A549 (cell line): Measurements from ENCODE around the gene SRPK2. TPM values are rescaled to one million over a fixed set of nuclear protein-coding genes. Genes with fewer than 3 reads are reported as not detected.
"Not testable (repeated sequence)": the region's sequence is repeated elsewhere in the genome, so short reads cannot be mapped to it uniquely, and the experiment has no call there.

Experiments used
- ATAC-seq, 2 experiments: fragments of 200-7000 bp in 1 of 2; fragments of >200 bp in 1 of 2; cut with Nextera tagmentation in 1 of 2; cut with Tn5 transposase in 1 of 2; 3 replicates each; pipeline versions ENCODE4 v1.8.0 to v1.9.1; 2018 to 2020; ENCODE audit warnings: mild to moderate bottlenecking in 1 of 2, moderate library complexity in 1 of 2
- CTCF ChIA-PET: fragments of 300-600 bp; sonication (Branson Sonifier 250); formaldehyde crosslinking; extraction: SDS; loops from one replicate; lab custom pipeline; 2021; ENCODE audit warnings: antibody characterized with exemption, inconsistent platforms; lab: Yijun Ruan, JAX
- POLR2A ChIA-PET: fragments of 350-600 bp; formaldehyde crosslinking; extraction: SDS; loops from one replicate; lab custom pipeline; 2021; ENCODE audit warnings: antibody characterized with exemption, inconsistent platforms; lab: Yijun Ruan, JAX
- DNase-seq, 2 experiments: peaks; one replicate each; pipeline versions ENCODE4 v3.0.0 to v3.0.0-alpha.2; 2011 to 2016; ENCODE audit warnings: low read depth in 1 of 2, low spot score in 1 of 2
- FAIRE-seq: peaks from 2 replicates; lab custom pipeline; 2011; peaks lifted over from hg19 to GRCh38; lab: Jason Lieb, UNC
- H3K27ac ChIP-seq, 2 experiments: fragments of >200 bp; sonication (Bioruptor Twin); formaldehyde crosslinking; 3 replicates each; pipeline ENCODE4 v1.5.1; 2016 to 2017
- H3K4me1 ChIP-seq: fragments of >200 bp; sonication (Bioruptor Twin); formaldehyde crosslinking; 3 replicates; pipeline ENCODE4 v1.6.1; 2016
- H3K4me2 ChIP-seq: fragments of >200 bp; sonication (Bioruptor Twin); formaldehyde crosslinking; 3 replicates; pipeline ENCODE4 v1.6.1; 2016
- H3K4me3 ChIP-seq: fragments of >200 bp; sonication (Bioruptor Twin); formaldehyde crosslinking; 3 replicates; pipeline ENCODE4 v1.5.1; 2016
- H3K9me3 ChIP-seq: fragments of >200 bp; sonication (Bioruptor Twin); formaldehyde crosslinking; 3 replicates; pipeline ENCODE4 v1.6.1; 2016
- CBX8 ChIP-seq: fragments of 200-600 bp; sonication (generic); IDR thresholded peaks from 2 replicates; pipeline ENCODE4 v1.6.1; 2016
- CEBPB ChIP-seq, 2 experiments: fragments of >200 bp in 1 of 2; sonication (Bioruptor Twin) in 1 of 2; formaldehyde crosslinking in 1 of 2; IDR thresholded peaks; 2 replicates each; pipeline ENCODE4 v1.6.1; 2012 to 2016
- CHD4 ChIP-seq: fragments of 200-600 bp; sonication (generic); IDR thresholded peaks from 2 replicates; pipeline ENCODE4 v1.6.1; 2016; ENCODE audit warnings: antibody characterized with exemption, mild to moderate bottlenecking, borderline replicate concordance
- EHF ChIP-seq: fragments of 250-450 bp; sonication (Bioruptor Pico); IDR thresholded peaks from 2 replicates; pipeline ENCODE4 v1.5.0; 2020; ENCODE audit warnings: mild to moderate bottlenecking
- EP300 ChIP-seq, 2 experiments: fragments of >200 bp; sonication (Bioruptor Twin); formaldehyde crosslinking; IDR thresholded peaks; 2 replicates in 1 of 2; 3 replicates in 1 of 2; pipeline ENCODE4 v1.6.1; 2016 to 2017
- FOSL2 ChIP-seq, 2 experiments: fragments of 450-650 bp in 1 of 2; fragments of >200 bp in 1 of 2; sonication (Bioruptor Twin) in 1 of 2; formaldehyde crosslinking; IDR thresholded peaks; 2 replicates each; pipeline versions ENCODE4 v1.5.0 to v1.6.1; 2016 to 2020; ENCODE audit warnings: mild to moderate bottlenecking in 1 of 2, moderate library complexity in 1 of 2
- FOXS1 ChIP-seq: fragments of 250-450 bp; sonication (Bioruptor Pico); IDR thresholded peaks from 2 replicates; pipeline ENCODE4 v1.5.0; 2020; ENCODE audit warnings: mild to moderate bottlenecking, moderate library complexity
- JUN ChIP-seq, 2 experiments: fragments of >200 bp; sonication (Bioruptor Twin); formaldehyde crosslinking; IDR thresholded peaks; 2 replicates in 1 of 2; 3 replicates in 1 of 2; pipeline ENCODE4 v1.6.1; 2016 to 2017
- JUNB ChIP-seq: fragments of >200 bp; sonication (Bioruptor Twin); formaldehyde crosslinking; IDR thresholded peaks from 2 replicates; pipeline ENCODE4 v1.6.1; 2016
- MAFK ChIP-seq: fragments of 450-650 bp; IDR thresholded peaks from 2 replicates; pipeline ENCODE4 v1.6.1; 2014; ENCODE audit not compliant: partially characterized antibody
- MAZ ChIP-seq: fragments of 150-350 bp; IDR thresholded peaks from 2 replicates; pipeline ENCODE4 v1.6.1; 2014; ENCODE audit warnings: antibody characterized with exemption, low read depth, low read length, borderline replicate concordance
- NPAS2 ChIP-seq: fragments of 250-450 bp; sonication (Bioruptor Pico); IDR thresholded peaks from 2 replicates; pipeline ENCODE4 v1.8.0; 2022; ENCODE audit warnings: mild to moderate bottlenecking, moderate library complexity, borderline replicate concordance
- NR3C1 ChIP-seq: fragments of >200 bp; sonication (Bioruptor Twin); formaldehyde crosslinking; IDR thresholded peaks from 3 replicates; pipeline ENCODE4 v1.6.1; 2017
- PHF8 ChIP-seq: fragments of 200-600 bp; sonication (generic); IDR thresholded peaks from 2 replicates; pipeline ENCODE4 v1.6.1; 2016; ENCODE audit warnings: low read depth, mild to moderate bottlenecking, antibody characterized with exemption, moderate library complexity, borderline replicate concordance
- POLR2A ChIP-seq: IDR thresholded peaks from 2 replicates; pipeline ENCODE4 v1.6.1; 2012; ENCODE audit warnings: mild to moderate bottlenecking, low read length
- RAD21 ChIP-seq, 2 experiments: fragments of >200 bp in 1 of 2; sonication (Bioruptor Twin) in 1 of 2; formaldehyde crosslinking in 1 of 2; IDR thresholded peaks in 1 of 2; conservative IDR thresholded peaks in 1 of 2; 2 replicates in 1 of 2; 3 replicates in 1 of 2; pipeline ENCODE4 v1.6.1; 2012 to 2018; ENCODE audit warnings: inconsistent platforms in 1 of 2
- RCOR1 ChIP-seq: fragments of 150-350 bp; IDR thresholded peaks from 2 replicates; pipeline ENCODE4 v1.6.1; 2014; ENCODE audit warnings: antibody characterized with exemption, low read length, low read depth
- SREBF2 ChIP-seq: fragments of 450-650 bp; IDR thresholded peaks from 2 replicates; pipeline ENCODE4 v1.6.1; 2014; ENCODE audit warnings: mild to moderate bottlenecking, moderate library complexity
- ZC3H11A ChIP-seq: fragments of 450-650 bp; IDR thresholded peaks from 2 replicates; pipeline ENCODE4 v1.6.1; 2014; ENCODE audit warnings: antibody characterized with exemption, mild to moderate bottlenecking
- WGBS: methylation state at CpG from one replicate; pipeline ENCODE4 v1.1.6; 2017; ENCODE audit errors: missing lambda C conversion rate; 5-methylcytosine and 5-hydroxymethylcytosine counted together
- polyA plus RNA-seq, 4 experiments: library from polyadenylated mRNA; depleted of rRNA in 3 of 4; stranded (reverse); fragments of >200 nt; fragmentation: RNase III in 1 of 4; extraction: RNeasy Plus Mini Kit Qiagen cat#74134 plus additional on column Dnase treatment in 1 of 4; gene quantifications; 2 replicates in 3 of 4; 3 replicates in 1 of 4; pipeline ENCODE4 v1.2.3, GENCODE V29; 2011 to 2017
- TF ChIP-seq, protein P1 (sequence below): fragments of 450-650 bp; IDR thresholded peaks from 2 replicates; pipeline ENCODE4 v1.6.1; 2014; ENCODE audit warnings: antibody characterized with exemption
- TF ChIP-seq, protein P2 (sequence below): fragments of 150-350 bp; IDR thresholded peaks from 2 replicates; pipeline ENCODE4 v1.6.1; 2014; ENCODE audit warnings: low read depth, mild to moderate bottlenecking, low read length
- TF ChIP-seq, protein P3 (sequence below): IDR thresholded peaks from 2 replicates; pipeline ENCODE4 v1.6.1; 2012
- TF ChIP-seq, protein P4 (sequence below): fragments of 200-600 bp; sonication (generic); IDR thresholded peaks from 2 replicates; pipeline ENCODE4 v1.6.1; 2016; ENCODE audit warnings: antibody characterized with exemption, mild to moderate bottlenecking, moderate library complexity
- TF ChIP-seq, protein P5 (sequence below): IDR thresholded peaks from 2 replicates; pipeline ENCODE4 v1.6.1; 2012
- TF ChIP-seq, protein P6 (sequence below): fragments of 250-450 bp; sonication (Bioruptor Pico); IDR thresholded peaks from 2 replicates; pipeline ENCODE4 v1.5.0; 2020; ENCODE audit warnings: low read depth, mild to moderate bottlenecking, moderate library complexity

SRPK2 gene
- polyA plus RNA-seq, 2 of the 4 experiments (the other 2 are of a cell fraction): 23.0 to 30.9 TPM

DNA sequence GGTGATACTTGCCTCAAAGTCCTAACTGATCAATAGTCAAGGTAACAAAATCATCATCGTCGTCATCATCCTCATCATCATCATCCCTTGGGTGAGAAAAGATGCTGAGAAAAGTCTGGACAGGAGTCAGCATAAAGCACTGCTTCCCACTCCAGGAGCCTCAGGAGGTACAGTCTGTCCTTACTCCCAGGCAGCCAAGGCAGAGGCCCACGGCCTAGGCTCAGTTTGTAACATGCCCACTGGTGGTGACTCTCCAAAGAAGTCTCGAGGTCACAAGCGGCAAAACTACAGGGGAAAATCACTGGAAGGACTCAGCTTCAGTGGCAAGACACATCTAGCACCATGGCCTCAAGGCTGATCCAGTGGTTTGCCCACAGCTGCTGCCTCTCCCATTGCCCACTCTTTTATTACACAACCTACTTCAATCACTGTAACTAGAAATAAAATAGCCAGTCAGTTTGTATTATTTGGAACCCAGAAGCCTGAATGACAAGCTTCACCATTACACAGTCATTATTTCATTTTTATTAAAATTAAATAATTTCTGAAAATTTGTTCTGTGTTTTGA, 150.4 kb downstream of the SRPK2 start:
- H3K4me2 ChIP-seq: no peak overlapping the region
- CTCF ChIA-PET: interaction anchor here (1.8 to 2.1 kb wide), 2 partner anchors 9 to 97 kb away, joined by 5 to 6 read pairs; no protein-coding TSS in a partner anchor
- TF ChIP-seq CHD4: no peak
- TF ChIP-seq SREBF2: no peak
- TF ChIP-seq, protein P1, sequence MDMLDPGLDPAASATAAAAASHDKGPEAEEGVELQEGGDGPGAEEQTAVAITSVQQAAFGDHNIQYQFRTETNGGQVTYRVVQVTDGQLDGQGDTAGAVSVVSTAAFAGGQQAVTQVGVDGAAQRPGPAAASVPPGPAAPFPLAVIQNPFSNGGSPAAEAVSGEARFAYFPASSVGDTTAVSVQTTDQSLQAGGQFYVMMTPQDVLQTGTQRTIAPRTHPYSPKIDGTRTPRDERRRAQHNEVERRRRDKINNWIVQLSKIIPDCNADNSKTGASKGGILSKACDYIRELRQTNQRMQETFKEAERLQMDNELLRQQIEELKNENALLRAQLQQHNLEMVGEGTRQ: no peak
- TF ChIP-seq EP300 (IDR thresholded peaks at IDR 0.05): no peak
- TF ChIP-seq, protein P2, sequence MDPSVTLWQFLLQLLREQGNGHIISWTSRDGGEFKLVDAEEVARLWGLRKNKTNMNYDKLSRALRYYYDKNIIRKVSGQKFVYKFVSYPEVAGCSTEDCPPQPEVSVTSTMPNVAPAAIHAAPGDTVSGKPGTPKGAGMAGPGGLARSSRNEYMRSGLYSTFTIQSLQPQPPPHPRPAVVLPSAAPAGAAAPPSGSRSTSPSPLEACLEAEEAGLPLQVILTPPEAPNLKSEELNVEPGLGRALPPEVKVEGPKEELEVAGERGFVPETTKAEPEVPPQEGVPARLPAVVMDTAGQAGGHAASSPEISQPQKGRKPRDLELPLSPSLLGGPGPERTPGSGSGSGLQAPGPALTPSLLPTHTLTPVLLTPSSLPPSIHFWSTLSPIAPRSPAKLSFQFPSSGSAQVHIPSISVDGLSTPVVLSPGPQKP: no peak
- TF ChIP-seq PHF8: no peak
- no peak for TF ChIP-seq RAD21 (conservative IDR thresholded peaks at IDR 0.05 in 1 of 2, IDR thresholded peaks at IDR 0.05 in 1 of 2)
- TF ChIP-seq CEBPB (IDR thresholded peaks at IDR 0.05): no peak
- no peak for TF ChIP-seq JUNB
- no peak for TF ChIP-seq FOSL2 (IDR thresholded peaks at IDR 0.05)
- TF ChIP-seq FOSL2 (CRISPR knock-in tag; IDR thresholded peaks at IDR 0.05): no peak
- TF ChIP-seq POLR2A: no peak
- TF ChIP-seq, protein P3, sequence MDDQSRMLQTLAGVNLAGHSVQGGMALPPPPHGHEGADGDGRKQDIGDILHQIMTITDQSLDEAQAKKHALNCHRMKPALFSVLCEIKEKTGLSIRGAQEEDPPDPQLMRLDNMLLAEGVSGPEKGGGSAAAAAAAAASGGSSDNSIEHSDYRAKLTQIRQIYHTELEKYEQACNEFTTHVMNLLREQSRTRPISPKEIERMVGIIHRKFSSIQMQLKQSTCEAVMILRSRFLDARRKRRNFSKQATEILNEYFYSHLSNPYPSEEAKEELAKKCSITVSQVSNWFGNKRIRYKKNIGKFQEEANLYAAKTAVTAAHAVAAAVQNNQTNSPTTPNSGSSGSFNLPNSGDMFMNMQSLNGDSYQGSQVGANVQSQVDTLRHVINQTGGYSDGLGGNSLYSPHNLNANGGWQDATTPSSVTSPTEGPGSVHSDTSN: no peak
- no peak for TF ChIP-seq FOXS1 (CRISPR knock-in tag)
- no peak for TF ChIP-seq MAZ

DNA sequence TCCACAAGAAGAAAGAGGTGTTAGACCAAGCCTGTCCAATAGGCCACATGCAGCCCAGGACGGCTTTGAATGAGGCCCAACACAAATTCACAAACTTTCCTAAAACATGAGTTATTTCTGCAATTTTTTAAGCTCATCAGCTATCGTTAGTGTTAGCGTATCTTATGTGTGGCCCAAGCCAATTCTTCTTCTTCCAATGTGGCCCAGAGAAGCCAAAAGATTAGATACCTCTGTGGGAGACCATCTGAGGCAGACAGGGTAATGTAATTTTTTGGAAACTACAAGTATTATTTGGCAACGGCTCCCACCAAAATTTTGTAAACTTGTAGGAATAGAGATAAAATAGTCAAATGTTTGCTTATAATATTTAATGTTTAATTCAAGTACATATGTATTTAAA, 153.8 kb downstream of the SRPK2 start:
- Histone ChIP-seq H3K4me3 (no peak overlapping the region), H3K27ac (no peak overlapping the region), H3K9me3 (no peaks in the 10 kb centered on the region), H3K4me1 (0 out of 3 replicates have a peak, but pooled peaks cover 5% of the 10 kb centered on the region), H3K4me2 (no peak overlapping the region)
- TF ChIP-seq, protein P4, sequence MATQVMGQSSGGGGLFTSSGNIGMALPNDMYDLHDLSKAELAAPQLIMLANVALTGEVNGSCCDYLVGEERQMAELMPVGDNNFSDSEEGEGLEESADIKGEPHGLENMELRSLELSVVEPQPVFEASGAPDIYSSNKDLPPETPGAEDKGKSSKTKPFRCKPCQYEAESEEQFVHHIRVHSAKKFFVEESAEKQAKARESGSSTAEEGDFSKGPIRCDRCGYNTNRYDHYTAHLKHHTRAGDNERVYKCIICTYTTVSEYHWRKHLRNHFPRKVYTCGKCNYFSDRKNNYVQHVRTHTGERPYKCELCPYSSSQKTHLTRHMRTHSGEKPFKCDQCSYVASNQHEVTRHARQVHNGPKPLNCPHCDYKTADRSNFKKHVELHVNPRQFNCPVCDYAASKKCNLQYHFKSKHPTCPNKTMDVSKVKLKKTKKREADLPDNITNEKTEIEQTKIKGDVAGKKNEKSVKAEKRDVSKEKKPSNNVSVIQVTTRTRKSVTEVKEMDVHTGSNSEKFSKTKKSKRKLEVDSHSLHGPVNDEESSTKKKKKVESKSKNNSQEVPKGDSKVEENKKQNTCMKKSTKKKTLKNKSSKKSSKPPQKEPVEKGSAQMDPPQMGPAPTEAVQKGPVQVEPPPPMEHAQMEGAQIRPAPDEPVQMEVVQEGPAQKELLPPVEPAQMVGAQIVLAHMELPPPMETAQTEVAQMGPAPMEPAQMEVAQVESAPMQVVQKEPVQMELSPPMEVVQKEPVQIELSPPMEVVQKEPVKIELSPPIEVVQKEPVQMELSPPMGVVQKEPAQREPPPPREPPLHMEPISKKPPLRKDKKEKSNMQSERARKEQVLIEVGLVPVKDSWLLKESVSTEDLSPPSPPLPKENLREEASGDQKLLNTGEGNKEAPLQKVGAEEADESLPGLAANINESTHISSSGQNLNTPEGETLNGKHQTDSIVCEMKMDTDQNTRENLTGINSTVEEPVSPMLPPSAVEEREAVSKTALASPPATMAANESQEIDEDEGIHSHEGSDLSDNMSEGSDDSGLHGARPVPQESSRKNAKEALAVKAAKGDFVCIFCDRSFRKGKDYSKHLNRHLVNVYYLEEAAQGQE: no peak
- no peak for TF ChIP-seq CHD4
- no peak for TF ChIP-seq RCOR1
- no peak for TF ChIP-seq JUN (IDR thresholded peaks at IDR 0.05)
- TF ChIP-seq ZC3H11A: no peak
- no peak for TF ChIP-seq NR3C1
- no peak for TF ChIP-seq MAFK
- TF ChIP-seq, protein P5, sequence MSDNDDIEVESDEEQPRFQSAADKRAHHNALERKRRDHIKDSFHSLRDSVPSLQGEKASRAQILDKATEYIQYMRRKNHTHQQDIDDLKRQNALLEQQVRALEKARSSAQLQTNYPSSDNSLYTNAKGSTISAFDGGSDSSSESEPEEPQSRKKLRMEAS: no peak
- no peak for TF ChIP-seq CBX8
- TF ChIP-seq, protein P6, sequence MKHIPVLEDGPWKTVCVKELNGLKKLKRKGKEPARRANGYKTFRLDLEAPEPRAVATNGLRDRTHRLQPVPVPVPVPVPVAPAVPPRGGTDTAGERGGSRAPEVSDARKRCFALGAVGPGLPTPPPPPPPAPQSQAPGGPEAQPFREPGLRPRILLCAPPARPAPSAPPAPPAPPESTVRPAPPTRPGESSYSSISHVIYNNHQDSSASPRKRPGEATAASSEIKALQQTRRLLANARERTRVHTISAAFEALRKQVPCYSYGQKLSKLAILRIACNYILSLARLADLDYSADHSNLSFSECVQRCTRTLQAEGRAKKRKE (CRISPR knock-in tag): no peak
- no peak for TF ChIP-seq NPAS2 (CRISPR knock-in tag)
- no peak for TF ChIP-seq EHF (CRISPR knock-in tag)
- ATAC-seq: no peak
- WGBS: 95% methylated on average over 4 of the region's 4 CpGs
- CTCF ChIA-PET: no interaction called here
- no peak for FAIRE-seq
- no peak for DNase-seq
- POLR2A ChIA-PET: no interaction called here

More for the DNA sequence above, 150.4 kb downstream of the SRPK2 start:
- POLR2A ChIA-PET: no interaction called here
- DNase-seq: no peak
- no peak for FAIRE-seq
- Histone ChIP-seq H3K9me3 (no peaks in the 10 kb centered on the region), H3K27ac (no peak overlapping the region), H3K4me3 (no peak overlapping the region), H3K4me1 (0 out of 3 replicates have a peak, but pooled peaks cover 5% of the 10 kb centered on the region)
- WGBS: 74% methylated on average over 5 of the region's 5 CpGs
- 0 out of 6 replicates have a peak, but pooled peaks of 1 of the 2 experiments have one; percentile 30 for ATAC-seq

DNA sequence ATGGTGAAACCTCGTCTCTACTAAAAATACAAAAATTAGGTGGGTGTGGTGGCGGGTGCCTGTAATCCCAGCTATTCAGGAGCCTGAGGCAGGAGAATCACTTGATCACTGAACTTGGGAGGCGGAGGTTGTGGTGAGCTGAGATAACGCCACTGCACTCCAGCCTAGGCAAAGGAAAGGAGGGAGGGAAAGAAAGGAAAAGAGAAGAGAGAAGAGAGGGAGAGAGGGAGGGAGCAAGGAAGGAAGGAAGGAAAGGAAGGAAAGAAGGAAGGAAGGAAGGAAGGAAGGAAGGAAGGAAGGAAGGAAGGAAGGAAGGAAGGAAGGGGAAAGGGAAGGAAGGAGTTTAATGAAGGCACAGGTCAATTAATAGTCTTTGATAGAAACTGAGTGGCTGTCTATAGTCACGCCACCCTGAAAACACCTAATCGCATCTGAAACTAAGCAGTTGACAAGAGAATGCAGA, 155.9 kb downstream of the SRPK2 start:
- H3K4me1 ChIP-seq, ATAC-seq, POLR2A ChIA-PET, FAIRE-seq, CTCF ChIA-PET, H3K27ac ChIP-seq, DNase-seq, H3K4me3 ChIP-seq, H3K4me2 ChIP-seq, H3K9me3 ChIP-seq: not testable (repeated sequence)
- 92% methylated on average over 6 of the region's 6 CpGs for WGBS
